ENCODE results near the gene CSPG4.
"Not testable (repeated sequence)": the region's sequence is repeated elsewhere in the genome, so short reads cannot be mapped to it uniquely, and the experiment has no call there.

The CSPG4 gene

GRCh38 chr15:75704618-75705017 lies 8.0 kb downstream of the CSPG4 start:
- H3K4me1 ChIP-seq (ENCODE audit: control insufficient read depth in 1 of 2, insufficient read depth in 1 of 2, low read depth in 1 of 2, low read length in 1 of 2) = no peaks in the 10 kb centered on the region
- TF ChIP-seq CTCF (IDR thresholded peaks at IDR 0.05) = no peak
- H3K27ac ChIP-seq = no peak overlapping the region
- H3K4me3 ChIP-seq (ENCODE audit: low read depth in 1 of 2, low read length in 1 of 2) = no peak overlapping the region
- H3K36me3 ChIP-seq = no peaks in the 10 kb centered on the region
- no peaks in the 10 kb centered on the region for H3K9me3 ChIP-seq
- peaks cover 17% of the 10 kb centered on the region for H3K27me3 ChIP-seq

- Histone ChIP-seq H3K4me1 (ENCODE audit: control insufficient read depth in 1 of 2, insufficient read depth in 1 of 2, low read depth in 1 of 2, low read length in 1 of 2) (no peaks in the 10 kb centered on the region), H3K36me3 (no peaks in the 10 kb centered on the region), H3K27me3 (peaks cover 17% of the 10 kb centered on the region), H3K4me3 (ENCODE audit: low read depth in 1 of 2, low read length in 1 of 2) (no peak overlapping the region), H3K9me3 (no peaks in the 10 kb centered on the region), H3K27ac (no peak overlapping the region)
- TF ChIP-seq CTCF (IDR thresholded peaks at IDR 0.05) = no peak
Observed at GRCh38 chr15:75704263-75704615, 8.4 kb downstream of the CSPG4 start.

- H3K9me3 ChIP-seq; H3K4me3 ChIP-seq (ENCODE audit: low read depth in 1 of 2, low read length in 1 of 2); H3K27ac ChIP-seq; H3K4me1 ChIP-seq (ENCODE audit: control insufficient read depth in 1 of 2, insufficient read depth in 1 of 2, low read depth in 1 of 2, low read length in 1 of 2); H3K36me3 ChIP-seq: not testable (repeated sequence)
- H3K27me3 ChIP-seq = peaks cover 14% of the 10 kb centered on the region
Observed at GRCh38 chr15:75703440-75704262, 9.0 kb downstream of the CSPG4 start.

GRCh38 chr15:75702436-75702835 lies 10.2 kb downstream of the CSPG4 start:
- TF ChIP-seq CTCF (IDR thresholded peaks at IDR 0.05) = no peak
- Histone ChIP-seq H3K4me3 (ENCODE audit: low read depth in 1 of 2, low read length in 1 of 2) (no peak overlapping the region), H3K4me1 (ENCODE audit: control insufficient read depth in 1 of 2, insufficient read depth in 1 of 2, low read depth in 1 of 2, low read length in 1 of 2) (no peaks in the 10 kb centered on the region), H3K27me3 (peaks cover 17% of the 10 kb centered on the region), H3K9me3 (no peaks in the 10 kb centered on the region), H3K27ac (no peak overlapping the region), H3K36me3 (no peaks in the 10 kb centered on the region)

- peaks cover 28% of the 10 kb centered on the region for H3K27me3 ChIP-seq
- H3K4me3 ChIP-seq (ENCODE audit: low read depth in 1 of 2, low read length in 1 of 2); H3K36me3 ChIP-seq; H3K4me1 ChIP-seq (ENCODE audit: control insufficient read depth in 1 of 2, insufficient read depth in 1 of 2, low read depth in 1 of 2, low read length in 1 of 2); H3K9me3 ChIP-seq; H3K27ac ChIP-seq: not testable (repeated sequence)
Observed at GRCh38 chr15:75701071-75702003, 11.3 kb downstream of the CSPG4 start.

GRCh38 chr15:75699961-75700874 lies 12.4 kb downstream of the CSPG4 start:
- H3K36me3 ChIP-seq; H3K27ac ChIP-seq; H3K9me3 ChIP-seq; H3K4me3 ChIP-seq (ENCODE audit: low read depth in 1 of 2, low read length in 1 of 2); H3K4me1 ChIP-seq (ENCODE audit: control insufficient read depth in 1 of 2, insufficient read depth in 1 of 2, low read depth in 1 of 2, low read length in 1 of 2): not testable (repeated sequence)
- peaks cover 39% of the 10 kb centered on the region for H3K27me3 ChIP-seq

GRCh38 chr15:75699517-75699916 lies 13.1 kb downstream of the CSPG4 start:
- not testable (repeated sequence) for H3K4me1 ChIP-seq (ENCODE audit: control insufficient read depth in 1 of 2, insufficient read depth in 1 of 2, low read depth in 1 of 2, low read length in 1 of 2); H3K27ac ChIP-seq; H3K9me3 ChIP-seq; H3K36me3 ChIP-seq; H3K4me3 ChIP-seq (ENCODE audit: low read depth in 1 of 2, low read length in 1 of 2)
- peaks cover 46% of the 10 kb centered on the region for H3K27me3 ChIP-seq

GRCh38 chr15:75697974-75698747 lies 14.5 kb downstream of the CSPG4 start:
- not testable (repeated sequence) for H3K36me3 ChIP-seq; H3K9me3 ChIP-seq; H3K27ac ChIP-seq; H3K4me1 ChIP-seq (ENCODE audit: control insufficient read depth in 1 of 2, insufficient read depth in 1 of 2, low read depth in 1 of 2, low read length in 1 of 2); H3K4me3 ChIP-seq (ENCODE audit: low read depth in 1 of 2, low read length in 1 of 2)
- peaks cover 60% of the 10 kb centered on the region for H3K27me3 ChIP-seq
